Colon (tissue), 2 donors: ENCODE measurements around the gene PBXIP1.

Source experiments
- FAIRE-seq: peaks from 2 replicates; lab custom pipeline; 2012; peaks lifted over from hg19 to GRCh38; lab: Jason Lieb, UNC
- donor health status: control.
- donor health status: control.

Gene PBXIP1

GRCh38 chr1:154972517-154973343 lies 16.8 kb upstream of the PBXIP1 start:
- FAIRE-seq: no peak

GRCh38 chr1:154972213-154972516 lies 16.3 kb upstream of the PBXIP1 start:
- no peak for FAIRE-seq

GRCh38 chr1:154971341-154971998 lies 15.6 kb upstream of the PBXIP1 start:
- no peak for FAIRE-seq

GRCh38 chr1:154970631-154971340 lies 14.9 kb upstream of the PBXIP1 start, which contains the start of gene SHC1:
TSS of gene SHC1 (minus strand) at chr1:154970747. CDS start at chr1:154970526, 221 bp downstream.
- FAIRE-seq: no peak

DNA sequence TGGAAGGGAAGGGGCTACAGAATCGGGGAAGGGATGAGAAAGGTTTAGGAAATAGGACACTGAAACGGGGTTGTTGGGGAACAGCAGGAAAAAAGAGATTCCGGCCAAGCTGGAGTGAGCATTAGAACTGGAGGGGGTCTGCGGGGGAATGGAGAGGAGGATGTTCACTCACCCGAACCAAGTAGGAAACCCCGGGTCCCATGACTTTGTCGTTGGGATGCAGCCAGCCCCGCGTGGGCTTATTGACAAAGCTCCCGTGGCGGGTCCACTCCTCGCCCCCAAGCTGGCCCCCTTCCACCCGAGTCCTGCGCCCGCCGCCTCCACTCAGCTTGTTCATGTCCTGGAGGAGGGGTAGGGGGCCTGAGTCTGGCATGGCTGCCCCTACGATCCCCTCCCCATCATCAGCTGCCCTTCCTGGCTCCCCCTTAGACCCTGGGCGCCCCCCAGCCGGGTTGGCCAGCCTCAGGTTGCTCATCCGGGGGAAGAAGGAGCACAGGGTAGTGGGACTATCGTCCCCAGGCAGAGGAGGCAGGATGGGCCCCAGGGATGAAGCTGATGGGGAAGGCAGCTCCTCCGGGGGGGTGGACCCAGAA lies 14.1 kb upstream of the PBXIP1 start:
- no peak for FAIRE-seq

- no peak for FAIRE-seq
Measured at GRCh38 chr1:154969246-154969645, 13.3 kb upstream of the PBXIP1 start.

DNA sequence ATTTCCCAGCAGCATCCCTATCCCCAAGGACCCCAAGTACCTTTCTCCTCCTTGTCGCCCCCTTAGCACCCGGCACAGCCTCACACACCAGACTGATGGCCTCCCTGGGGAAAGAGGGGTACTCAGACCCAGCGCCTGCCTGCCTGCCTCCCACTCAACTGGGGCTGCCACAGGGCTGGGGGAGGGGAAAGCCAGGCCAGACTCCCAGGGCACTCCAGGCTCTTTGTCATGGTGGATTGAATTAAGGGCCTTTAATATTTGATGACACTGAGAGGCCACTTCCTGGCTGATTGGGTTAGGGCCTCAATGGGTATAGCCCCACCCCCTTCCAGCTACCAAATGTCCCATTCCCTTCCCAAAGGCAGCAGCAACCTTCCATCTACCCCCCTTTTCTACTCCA lies 12.8 kb upstream of the PBXIP1 start:
- FAIRE-seq: no peak

DNA sequence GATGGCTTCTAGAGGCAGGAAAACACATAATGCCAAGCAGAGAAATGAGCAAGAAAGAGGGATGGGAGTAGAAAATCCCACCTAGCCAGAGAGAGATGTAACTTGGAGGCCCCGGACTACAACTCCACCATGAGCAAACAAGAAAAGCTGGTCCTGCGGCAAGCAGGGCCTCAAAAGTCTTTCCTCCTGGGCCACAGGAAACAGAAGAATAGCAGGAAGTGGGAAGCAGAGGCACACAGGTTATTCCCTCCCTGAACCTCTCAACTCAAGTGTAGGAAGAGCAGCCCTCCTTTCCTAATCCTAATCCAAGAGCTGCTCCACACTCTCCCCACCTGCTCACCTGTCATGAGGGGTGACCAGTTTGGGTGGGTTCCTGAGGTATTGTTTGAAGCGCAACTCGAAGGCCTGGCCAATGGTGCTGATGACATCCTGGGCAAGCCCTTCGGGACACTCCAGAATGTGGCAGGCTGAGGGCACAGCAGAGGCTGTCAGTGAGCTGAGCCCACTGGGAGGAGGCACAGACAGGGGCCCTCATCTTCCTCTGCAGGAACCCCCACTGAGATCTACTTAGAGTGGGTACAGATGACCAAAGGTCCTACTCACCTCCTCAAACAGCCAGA lies 11.5 kb upstream of the PBXIP1 start:
- no peak for FAIRE-seq

GRCh38 chr1:154966111-154966510 lies 10.2 kb upstream of the PBXIP1 start:
- FAIRE-seq: no peak

DNA sequence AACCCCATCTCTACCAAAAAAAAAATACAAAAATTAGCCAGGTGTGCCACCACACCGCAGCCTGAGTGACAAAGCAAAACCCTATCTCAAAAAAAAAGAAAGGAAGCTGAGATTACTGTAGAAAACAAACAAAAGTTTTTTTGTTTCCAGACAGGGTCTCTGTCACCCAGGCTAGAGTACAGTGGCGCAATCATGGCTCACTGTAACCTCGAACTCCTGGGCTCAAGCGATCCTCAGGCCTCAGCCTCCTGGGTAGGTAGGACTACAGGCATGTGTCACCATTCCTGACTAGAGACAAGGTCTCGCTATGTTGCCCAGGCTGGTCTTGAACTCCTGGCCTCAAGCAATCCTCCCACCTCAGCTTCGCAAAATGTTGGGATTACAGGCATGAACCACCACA lies 8.5 kb upstream of the PBXIP1 start:
- FAIRE-seq: no peak

- FAIRE-seq: no peak
Measured at GRCh38 chr1:154963643-154964042, 7.7 kb upstream of the PBXIP1 start.

DNA sequence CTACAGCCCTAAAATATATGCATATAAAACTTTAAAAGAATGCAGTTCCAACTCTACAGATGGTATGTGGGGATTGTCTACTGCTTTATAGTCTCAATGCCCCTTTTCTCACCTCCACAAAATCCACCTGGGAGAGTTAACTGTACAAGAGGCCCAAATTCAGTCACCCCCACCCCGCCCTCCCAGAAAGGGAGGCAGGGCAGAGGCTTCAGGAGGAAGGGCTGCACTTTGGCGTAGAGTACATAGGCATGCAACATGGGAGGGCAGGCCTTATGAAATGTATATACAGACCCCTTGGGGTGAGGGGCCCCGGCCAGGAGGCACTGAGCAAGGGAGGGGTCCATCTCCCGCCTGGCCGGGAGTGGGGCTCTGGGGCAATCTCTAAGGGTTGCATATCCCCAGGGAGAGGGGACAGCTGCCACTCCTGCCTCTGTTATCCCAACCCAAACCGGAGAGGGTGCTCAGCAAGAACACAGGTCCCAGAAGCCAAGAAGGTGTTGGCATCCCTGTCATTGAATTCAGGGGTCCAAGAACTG lies 7.0 kb upstream of the PBXIP1 start:
- FAIRE-seq: no peak

GRCh38 chr1:154962156-154962749 lies 6.4 kb upstream of the PBXIP1 start:
- no peak for FAIRE-seq

DNA sequence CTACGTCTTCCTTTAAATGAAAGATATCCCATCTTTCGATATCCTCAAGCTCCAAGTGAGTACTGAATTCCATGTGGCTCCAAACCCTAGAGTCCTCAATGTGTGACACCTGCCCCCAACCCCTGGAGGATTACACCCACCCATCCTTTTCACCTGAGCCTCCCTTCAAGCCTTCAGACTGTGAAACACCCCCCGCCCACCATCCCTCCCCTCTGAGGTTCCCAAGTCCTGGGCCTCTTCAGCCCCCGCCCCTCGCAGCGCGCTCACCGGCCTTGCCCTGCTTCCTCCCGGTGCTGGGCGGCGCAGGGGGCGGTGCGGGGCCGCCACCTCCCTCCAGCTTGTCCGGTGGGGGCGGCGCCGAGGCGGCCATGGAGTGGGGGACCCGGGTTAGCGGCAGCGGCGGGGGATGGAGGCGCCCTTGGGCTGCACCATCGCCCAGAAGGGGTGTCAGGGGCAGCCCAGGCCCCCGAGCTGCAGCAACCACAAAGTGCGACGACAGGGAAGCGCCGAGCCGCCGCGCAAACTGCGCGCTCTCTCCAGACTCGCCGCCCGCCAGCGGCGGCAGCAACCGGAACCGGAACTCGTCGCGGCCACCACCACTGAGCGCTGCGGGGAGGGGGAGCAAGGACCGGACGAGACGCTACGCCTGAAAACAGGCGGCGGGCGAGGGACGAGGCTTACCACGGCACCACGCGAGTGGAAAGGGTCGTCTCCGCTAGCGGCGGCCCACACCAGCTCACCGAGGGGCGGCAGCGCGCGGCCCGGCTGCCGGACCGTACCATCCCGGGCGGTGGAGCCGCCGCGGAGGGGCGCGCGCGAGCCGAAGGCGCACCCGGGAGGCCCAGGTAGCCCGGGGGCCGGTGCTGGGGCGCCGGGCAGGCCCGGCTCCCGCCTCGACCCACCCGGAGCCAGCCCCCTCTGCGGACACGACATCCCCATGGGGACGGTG lies 5.6 kb upstream of the PBXIP1 start, which contains the start of gene PYGO2:
Gene PYGO2 (minus strand): TSS at position 576 of the 949 bp plus-strand sequence. CDS start 206 bp downstream, at position 370.
- no peak for FAIRE-seq

- no peak for FAIRE-seq
Measured at GRCh38 chr1:154960446-154961136, 4.7 kb upstream of the PBXIP1 start.

DNA sequence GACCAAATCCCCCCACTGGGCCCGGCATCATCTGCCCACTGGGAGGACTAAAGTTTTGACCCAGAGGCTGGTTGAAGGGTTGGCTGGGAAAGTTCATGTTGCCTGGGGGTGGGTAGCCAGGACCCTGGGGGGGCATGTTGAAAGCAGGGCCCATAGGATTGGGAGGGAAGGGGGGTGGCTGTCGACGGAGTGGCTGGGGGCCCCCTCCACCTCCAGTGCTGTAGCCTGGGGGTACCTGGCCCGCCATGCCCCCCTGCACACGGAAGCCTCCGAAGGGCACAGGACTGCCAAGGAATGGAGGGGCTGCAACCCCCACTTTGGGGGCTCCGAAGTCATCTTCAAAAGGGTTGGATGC lies 3.5 kb upstream of the PBXIP1 start:
- no peak for FAIRE-seq

DNA sequence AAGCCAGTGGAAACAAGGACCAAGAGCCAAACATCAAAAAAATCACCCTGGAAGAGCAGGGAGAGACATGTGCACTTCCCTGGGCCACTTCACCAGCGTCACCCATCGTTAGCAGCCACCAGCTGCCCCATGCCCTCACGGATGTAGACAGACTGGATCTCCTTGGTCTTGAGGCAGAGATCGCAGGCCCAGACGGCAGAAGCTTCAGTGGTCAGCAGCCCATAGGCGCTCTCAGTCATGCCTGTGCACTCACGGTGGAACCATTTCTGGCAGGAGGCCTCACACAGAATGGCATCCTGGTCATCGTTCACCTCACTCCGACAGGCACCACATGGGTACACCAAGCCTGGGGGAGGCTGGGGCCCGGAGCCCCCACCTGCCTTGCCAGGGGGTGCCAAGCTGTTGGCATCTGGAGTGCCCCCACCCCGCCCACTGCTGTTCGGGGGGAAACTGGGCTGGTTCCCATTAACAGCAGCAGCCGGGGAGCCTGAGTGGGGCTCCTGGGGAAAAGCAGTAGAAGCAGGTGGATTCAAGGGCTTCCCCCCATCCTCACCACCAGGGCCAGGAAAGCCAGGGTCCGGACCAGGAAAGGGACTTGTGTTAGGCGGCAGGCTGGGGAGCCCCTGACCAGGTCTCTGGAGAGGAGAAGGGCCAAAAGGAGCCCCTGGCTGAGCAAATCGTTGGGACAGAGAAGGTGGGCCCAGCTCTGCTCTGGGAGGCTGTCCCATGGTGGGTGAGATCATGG lies 3.0 kb upstream of the PBXIP1 start:
- FAIRE-seq: no peak

DNA sequence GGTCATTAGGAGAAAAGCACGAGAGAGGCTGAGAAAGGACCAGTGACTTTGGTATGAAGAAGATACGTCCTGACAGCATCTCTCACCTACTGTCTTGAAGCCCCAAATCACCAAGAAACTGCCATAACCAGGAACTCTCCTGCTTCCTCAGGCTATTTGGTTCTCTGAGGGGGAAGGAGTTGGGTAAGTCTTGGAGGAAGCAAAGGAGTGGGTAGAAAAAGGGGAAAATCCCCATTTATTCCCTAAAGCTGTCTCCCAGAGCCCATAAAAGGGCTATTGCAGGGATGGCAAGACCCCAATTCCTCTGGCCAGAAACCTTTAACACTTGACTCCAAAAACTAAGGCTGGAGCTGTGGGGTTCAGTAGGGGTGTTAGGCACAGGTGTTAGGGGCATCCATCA lies 2.1 kb upstream of the PBXIP1 start:
- FAIRE-seq: no peak

GRCh38 chr1:154957091-154957657 lies 1.3 kb upstream of the PBXIP1 start:
- no peak for FAIRE-seq
